ENCODE data around the gene MAPK8IP2. TPM values are rescaled to one million over a fixed set of nuclear protein-coding genes. Genes with fewer than 3 reads are reported as not detected.

MAPK8IP2 gene
- total and polyA plus RNA-seq, 2 donors from 2014 or later: 1.0 to 1.1 TPM

- Histone ChIP-seq H3K4me3 (ENCODE audit: low read length in 3 of 3) (no peak overlapping the region), H3K9me3 (ENCODE audit: control insufficient read depth in 2 of 3, insufficient read depth in 1 of 3, low read length in 3 of 3) (no peaks in the 10 kb centered on the region), H3K9ac (ENCODE audit: low read length in 3 of 3) (no peak overlapping the region), H3K27ac (ENCODE audit: low read depth in 2 of 2, low read length in 2 of 2) (no peak overlapping the region), H3K4me1 (ENCODE audit: control insufficient read depth in 2 of 3, insufficient read depth in 2 of 3, low read depth in 1 of 3, low read length in 3 of 3) (peaks cover 0 to 18% (median 11%) of the 10 kb centered on the region in 3 donors), H3K27me3 (ENCODE audit: control insufficient read depth, insufficient read depth, low read length) (no peaks in the 10 kb centered on the region), H3K36me3 (ENCODE audit: control insufficient read depth in 2 of 3, insufficient read depth in 3 of 3, low read length in 3 of 3) (peaks cover 0 to 10% (median 7%) of the 10 kb centered on the region in 3 donors)
- DNase-seq (no peak), FAIRE-seq (no peak)
- intact Hi-C loops (cut with DNase I): no loop called here
- no peak for TF ChIP-seq CTCF (IDR thresholded peaks at IDR 0.05; ENCODE audit: borderline replicate concordance, extremely low read depth, insufficient read depth)
These were observed 27.6 kb upstream of the MAPK8IP2 start for GRCh38 chr22:50572965-50573364.

GRCh38 chr22:50573491-50574382 lies 26.9 kb upstream of the MAPK8IP2 start:
- intact Hi-C loops (cut with DNase I): no loop called here
- Histone ChIP-seq H3K27ac (ENCODE audit: low read depth in 2 of 2, low read length in 2 of 2) (no peak overlapping the region), H3K9me3 (ENCODE audit: control insufficient read depth in 2 of 3, insufficient read depth in 1 of 3, low read length in 3 of 3) (no peaks in the 10 kb centered on the region), H3K27me3 (ENCODE audit: control insufficient read depth, insufficient read depth, low read length) (no peaks in the 10 kb centered on the region), H3K4me1 (ENCODE audit: control insufficient read depth in 2 of 3, insufficient read depth in 2 of 3, low read depth in 1 of 3, low read length in 3 of 3) (peaks cover 0 to 22% (median 11%) of the 10 kb centered on the region in 3 donors), H3K9ac (ENCODE audit: low read length in 3 of 3) (no peak overlapping the region), H3K4me3 (ENCODE audit: low read length in 3 of 3) (no peak overlapping the region), H3K36me3 (ENCODE audit: control insufficient read depth in 2 of 3, insufficient read depth in 3 of 3, low read length in 3 of 3) (peaks cover 0 to 10% (median 7%) of the 10 kb centered on the region in 3 donors)
- DNase-seq (no peak), FAIRE-seq (no peak)
- TF ChIP-seq CTCF (IDR thresholded peaks at IDR 0.05; ENCODE audit: borderline replicate concordance, extremely low read depth, insufficient read depth): no peak

GRCh38 chr22:50574383-50574755 lies 26.2 kb upstream of the MAPK8IP2 start:
- no peak for TF ChIP-seq CTCF (IDR thresholded peaks at IDR 0.05; ENCODE audit: borderline replicate concordance, extremely low read depth, insufficient read depth)
- no peak for DNase-seq

More at GRCh38 chr22:50574383-50574755, 26.2 kb upstream of the MAPK8IP2 start:
- no peak overlapping the region for H3K9ac ChIP-seq (ENCODE audit: low read length in 3 of 3)
- no peak overlapping the region for H3K27ac ChIP-seq (ENCODE audit: low read depth in 2 of 2, low read length in 2 of 2)
- H3K9me3 ChIP-seq (ENCODE audit: control insufficient read depth in 2 of 3, insufficient read depth in 1 of 3, low read length in 3 of 3): no peaks in the 10 kb centered on the region
- intact Hi-C loops (cut with DNase I): no loop called here
- H3K36me3 ChIP-seq (ENCODE audit: control insufficient read depth in 2 of 3, insufficient read depth in 3 of 3, low read length in 3 of 3): peaks cover 0 to 10% (median 7%) of the 10 kb centered on the region in 3 donors
- no peak overlapping the region for H3K4me3 ChIP-seq (ENCODE audit: low read length in 3 of 3)
- H3K4me1 ChIP-seq (ENCODE audit: control insufficient read depth in 2 of 3, insufficient read depth in 2 of 3, low read depth in 1 of 3, low read length in 3 of 3): peaks cover 0 to 20% (median 9%) of the 10 kb centered on the region in 3 donors
- H3K27me3 ChIP-seq (ENCODE audit: control insufficient read depth, insufficient read depth, low read length): no peaks in the 10 kb centered on the region
- no peak for FAIRE-seq

Data from kidney (tissue), 14 donors.